SH-SY5Y (cell line): ENCODE measurements around the gene ITGB4.

Experiments
- GATA2 ChIP-seq: IDR thresholded peaks from 2 replicates; pipeline ENCODE4 v1.6.1; 2011; ENCODE audit warnings: mild to moderate bottlenecking, low read depth, low read length
- GATA3 ChIP-seq: IDR thresholded peaks from 2 replicates; pipeline ENCODE4 v1.6.1; 2011; ENCODE audit warnings: low read depth, mild to moderate bottlenecking, low read length, moderate library complexity

The ITGB4 gene

DNA sequence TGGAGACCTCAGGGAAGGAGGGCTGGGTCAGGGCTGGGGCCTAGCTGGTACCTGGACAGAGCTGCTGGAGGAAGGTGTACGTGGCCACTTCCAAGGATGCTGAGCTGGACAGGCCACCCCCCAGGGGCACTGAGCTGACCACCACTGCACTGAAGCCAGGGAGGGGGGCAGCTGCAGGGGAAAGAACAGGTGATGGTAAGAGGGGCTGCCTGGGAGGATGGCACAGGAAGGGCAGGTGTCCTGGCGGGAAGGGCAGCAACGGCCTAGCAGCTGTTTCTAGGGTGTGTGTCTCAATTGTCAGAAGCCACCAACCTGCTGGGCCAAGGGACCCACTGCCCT is 42.0 kb downstream of the ITGB4 start:
- TF ChIP-seq GATA3 (no peak), GATA2 (no peak)

DNA sequence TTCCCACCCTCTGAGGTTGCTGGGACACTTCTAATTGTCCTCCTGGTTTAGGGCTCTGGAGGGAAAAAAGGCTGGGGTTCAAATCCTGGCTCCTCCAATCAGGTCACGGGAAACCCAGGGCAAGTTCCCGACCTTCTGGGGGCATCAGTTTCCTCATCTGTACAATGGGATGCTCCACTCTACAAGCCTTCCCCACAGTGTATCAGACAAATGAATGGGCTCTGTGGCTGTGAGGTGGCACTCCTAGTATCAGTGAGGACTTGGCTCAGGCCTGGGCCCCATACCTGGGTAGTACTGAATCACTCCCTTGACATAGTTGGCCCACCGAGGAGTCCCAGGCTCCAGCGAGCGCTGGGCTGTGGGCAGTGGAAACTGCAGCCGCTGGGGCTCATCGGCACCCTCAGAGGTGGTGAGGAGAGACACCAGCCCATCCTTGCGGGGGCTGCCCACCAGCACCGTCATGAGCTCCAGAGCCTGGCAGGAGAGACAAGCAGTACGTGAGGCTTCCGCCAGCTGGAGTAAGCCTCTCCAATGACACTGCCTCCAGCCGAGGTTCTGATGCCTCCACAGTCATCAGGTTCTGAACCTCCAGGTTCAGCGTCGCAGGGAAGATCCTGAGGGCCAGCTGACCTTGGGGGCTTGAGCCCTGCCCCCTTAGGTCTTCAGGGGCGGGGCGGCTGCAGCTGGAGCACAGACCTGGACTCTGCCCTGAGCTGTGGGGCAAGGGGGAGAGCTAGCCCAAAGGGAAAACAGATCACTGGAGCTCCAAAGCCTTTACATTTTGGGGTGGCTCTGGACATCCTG is 42.6 kb downstream of the ITGB4 start:
- no peak for TF ChIP-seq GATA3

DNA sequence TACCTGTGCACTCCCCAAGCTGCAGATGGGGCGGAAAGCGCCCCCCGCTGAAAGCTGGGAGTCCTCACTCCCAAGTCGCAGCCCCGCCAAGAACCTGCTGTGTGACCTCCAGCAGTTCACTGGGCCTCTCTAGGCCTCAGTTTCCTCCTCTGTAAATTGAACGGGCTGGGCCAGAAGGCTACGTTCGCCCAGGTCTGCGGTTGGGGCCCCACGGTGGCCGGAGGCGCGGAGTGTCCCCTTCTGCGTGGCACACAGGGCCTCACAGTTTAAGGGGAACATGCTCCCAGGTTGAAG is 43.1 kb downstream of the ITGB4 start:
- TF ChIP-seq GATA2 (no peak), GATA3 (no peak)

DNA sequence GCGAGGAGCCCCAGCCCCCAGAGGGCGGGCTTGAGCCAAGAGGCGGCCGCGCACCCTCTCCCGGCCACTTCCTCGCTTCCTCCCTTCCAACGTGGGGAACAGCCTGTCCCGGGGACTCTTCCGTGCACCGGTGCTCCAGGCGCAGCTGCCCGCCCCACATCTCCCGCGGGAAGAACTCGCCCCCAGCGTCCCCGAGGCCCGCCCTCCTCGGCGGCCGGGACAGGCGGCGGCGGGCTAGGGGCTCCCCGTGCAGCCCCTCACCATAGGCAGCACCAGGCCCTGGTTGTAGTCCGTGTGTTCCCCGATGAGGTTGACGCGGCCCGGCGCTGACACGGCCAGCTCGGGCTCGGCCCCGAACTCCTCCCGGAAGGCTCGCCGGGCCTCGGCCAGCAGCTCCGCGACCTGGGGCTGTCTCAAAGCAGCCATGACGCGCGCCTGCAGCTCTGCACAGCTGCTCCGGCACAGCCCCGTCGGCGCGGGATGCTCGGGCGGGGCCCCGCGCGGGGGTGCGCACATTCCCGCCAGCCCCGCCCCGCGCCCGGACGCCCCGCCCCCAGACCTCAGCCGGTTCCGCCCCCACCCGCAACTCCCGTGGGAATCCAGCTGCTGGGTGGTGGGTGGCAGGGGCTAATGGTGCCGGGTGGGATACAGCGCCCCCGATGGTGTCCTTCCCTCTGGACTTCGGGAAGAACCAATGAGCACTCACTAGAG is 43.6 kb downstream of the ITGB4 start, which contains the start of gene GALK1:
TSS of gene GALK1 (minus strand) at position 482 of the 711 bp plus-strand sequence. CDS start at position 426, 56 bp downstream.
- no peak for TF ChIP-seq GATA3

DNA sequence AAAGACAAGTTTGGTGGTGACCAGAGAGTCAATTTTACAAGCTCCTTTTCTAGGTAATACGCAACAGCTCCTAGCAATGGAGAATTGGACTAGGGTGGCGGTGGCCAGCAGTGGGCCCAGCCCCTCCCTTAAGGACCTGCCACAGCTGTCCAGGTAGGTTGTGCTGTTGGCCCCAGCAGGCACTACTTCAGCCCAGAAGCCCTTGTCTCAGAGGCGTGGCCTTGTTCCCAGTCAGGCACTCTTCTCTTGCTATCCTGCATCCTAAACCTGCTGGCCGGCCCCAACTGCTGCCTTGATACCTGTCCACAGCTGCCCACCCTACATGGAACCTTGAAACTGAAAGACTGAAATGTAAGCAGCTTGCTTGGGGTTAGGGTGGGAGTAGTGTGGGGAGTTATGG is 44.7 kb downstream of the ITGB4 start:
- TF ChIP-seq GATA2 (no peak), GATA3 (no peak)

DNA sequence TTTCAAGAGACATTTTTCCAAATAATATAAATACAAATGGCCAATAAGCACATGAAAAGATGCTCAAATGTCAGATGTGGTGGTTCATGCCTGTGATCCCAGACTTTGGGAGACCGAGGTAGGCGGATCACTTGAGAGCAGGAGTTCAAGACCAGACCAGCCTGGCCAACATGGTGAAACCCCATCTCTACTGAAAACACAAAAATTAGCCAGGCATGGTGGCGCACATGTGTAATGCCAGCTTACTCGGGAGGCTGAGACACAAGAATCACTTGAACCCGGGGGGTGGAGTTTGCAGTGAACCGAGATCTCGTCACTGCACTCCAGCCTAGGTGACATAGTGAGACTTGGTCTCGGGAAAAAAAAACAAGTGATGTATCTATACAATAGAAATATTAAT is 46.6 kb downstream of the ITGB4 start:
- TF ChIP-seq GATA3 (no peak), GATA2 (no peak)

DNA sequence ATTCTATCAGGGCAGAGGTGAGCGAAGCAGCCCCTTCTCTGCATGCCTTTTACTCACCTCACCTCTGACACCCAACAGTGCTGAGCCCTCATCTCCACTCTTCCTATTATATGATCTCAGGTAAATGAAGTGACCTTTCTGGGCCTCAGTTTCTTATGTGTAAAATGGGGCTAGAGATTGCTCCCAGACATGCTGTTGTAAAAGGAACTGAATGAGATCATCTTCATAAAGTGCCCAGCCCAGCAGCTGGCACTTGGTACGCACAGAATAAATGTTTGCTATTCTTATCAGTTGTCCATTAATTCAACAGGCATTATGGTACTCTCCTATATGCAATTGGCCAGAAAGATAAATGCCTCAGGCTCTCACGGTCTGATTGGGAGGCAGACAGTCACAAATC is 48.3 kb downstream of the ITGB4 start:
- TF ChIP-seq GATA3 (no peak), GATA2 (peak; percentile 80)

DNA sequence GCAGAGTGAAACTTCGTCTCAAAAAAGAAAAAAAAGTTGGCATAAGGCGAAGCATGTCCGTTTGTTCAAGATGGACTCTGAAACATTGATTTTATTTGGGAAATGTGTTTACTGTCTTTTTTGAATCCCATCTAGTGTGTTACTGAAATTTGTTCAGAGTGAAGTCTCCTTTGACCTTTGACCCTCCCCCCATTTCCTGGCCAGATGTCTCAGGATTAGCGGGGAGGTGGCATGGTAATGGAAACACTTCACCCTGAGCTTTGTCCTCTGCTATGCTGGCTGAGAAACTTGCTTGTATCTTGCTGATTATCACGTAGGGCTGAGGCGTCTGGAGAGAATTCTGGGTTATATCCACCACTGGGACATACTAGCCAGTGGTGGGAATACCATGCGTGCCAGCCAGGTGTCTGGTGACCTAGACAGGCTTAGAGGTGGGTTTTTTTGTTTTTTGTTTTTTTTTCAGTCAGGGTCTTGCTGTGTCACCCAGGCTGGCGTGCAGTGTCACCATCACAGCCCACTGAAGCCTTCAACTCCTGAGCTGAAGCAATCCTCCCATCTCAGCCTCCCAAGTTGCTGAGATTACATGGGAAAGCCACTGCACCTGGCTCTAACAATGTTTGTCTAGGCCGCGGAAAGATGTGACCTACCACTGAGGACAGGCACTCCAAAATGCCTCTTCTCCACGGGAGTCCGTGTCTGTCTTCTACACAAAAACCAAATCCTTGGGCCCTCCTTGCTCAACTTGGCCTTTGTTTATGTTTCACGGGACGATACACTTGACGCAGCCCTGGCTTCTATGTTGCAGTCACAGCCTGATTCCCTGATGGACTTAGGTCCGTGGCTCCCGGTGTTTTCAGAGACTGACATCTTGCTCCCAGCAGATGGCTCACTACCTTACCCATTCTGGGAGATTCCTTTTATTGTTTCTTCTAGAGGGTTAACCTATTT is 50.3 kb downstream of the ITGB4 start:
- TF ChIP-seq GATA3 (no peak), GATA2 (no peak)

DNA sequence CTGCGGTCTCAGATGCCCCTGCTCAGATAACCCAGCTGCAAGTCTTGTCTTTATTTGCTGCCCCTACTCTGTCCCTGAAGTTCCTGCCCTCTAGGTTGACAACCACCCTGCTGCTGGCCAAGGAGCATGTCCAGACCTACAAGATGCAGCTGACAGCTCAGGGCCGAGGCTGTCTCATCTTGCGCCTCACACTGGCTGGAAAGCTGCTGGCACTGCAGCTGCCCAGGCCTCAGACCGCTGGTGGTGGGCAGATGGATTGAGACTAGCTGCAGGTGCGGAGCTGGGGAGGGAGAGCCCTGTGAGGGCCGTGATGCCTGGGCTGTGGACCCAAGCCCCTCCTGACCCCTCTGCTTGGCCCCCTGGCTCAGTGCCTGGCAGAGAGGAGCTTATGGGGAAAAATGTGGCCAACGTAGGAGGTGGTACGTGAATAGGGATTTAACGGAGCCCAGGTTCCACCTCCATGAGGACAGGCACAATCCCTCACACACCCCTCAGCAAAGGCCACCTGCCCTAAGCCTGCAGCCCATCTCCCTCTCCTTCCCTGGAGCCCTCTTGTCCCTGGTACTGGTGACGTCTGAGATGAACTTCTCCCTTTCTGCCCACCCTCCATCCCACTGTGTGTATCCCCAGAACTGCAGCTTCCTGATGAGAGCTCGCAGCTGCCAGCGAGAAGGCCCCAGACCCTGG is 52.0 kb downstream of the ITGB4 start:
- TF ChIP-seq GATA2 (no peak), GATA3 (no peak)

DNA sequence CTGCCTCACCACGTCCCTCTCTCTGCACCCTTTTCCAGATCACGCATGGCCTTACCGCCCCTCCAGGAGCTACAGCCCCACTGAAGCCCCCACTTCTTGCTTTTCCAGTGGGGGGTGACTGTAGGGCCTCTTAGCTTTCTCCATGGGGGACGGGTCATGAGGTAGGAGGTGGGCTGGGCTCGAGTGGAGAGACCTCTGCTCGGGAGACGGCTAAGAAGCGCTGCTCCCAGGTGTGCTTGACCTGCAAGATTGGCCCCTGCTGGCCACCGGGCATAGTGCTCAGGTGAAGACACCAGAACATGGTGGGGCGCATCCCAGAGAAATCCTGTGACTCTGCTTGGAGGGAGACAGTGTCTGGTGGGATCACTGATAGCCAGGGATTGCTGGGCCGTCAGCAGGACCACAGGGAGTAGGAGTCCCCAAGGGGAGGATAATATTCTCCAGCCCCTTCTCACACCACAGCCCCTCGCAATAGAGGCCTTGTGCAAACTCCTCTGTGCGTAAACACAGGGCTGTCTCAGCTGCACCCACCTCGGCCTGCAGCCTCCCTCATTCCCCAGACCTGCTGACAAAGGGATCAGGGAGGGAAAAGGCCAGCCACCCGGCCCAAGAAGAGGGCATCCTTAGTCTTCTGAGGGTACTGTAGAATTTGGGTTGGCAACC is 52.7 kb downstream of the ITGB4 start:
- TF ChIP-seq GATA2 (no peak), GATA3 (no peak)

DNA sequence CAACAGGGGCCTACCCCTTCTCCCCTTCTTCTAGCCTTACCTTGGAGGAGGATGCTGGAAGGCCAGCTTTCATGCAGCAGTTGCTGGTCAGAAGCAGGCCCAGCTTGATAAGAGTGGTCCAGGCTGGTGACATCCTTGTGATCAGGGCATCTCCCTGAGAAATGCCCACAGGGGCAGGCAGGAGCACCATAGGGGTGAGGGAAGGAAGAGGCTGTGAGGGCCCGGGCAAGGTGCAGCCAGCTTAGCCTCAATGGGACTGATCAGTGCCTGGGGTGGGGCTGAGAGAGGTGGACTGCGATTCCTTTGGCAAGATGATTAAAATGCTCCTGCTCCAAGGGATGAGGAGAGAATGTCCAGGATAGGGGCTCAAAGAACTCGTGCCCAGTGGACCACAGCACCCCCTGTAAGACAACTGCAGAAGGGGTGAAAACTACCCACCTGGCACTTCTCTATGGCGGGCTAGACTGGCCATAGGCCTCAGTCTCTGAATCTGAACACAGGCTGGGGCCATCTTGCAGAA is 53.3 kb downstream of the ITGB4 start:
- no peak for TF ChIP-seq GATA3
- no peak for TF ChIP-seq GATA2

DNA sequence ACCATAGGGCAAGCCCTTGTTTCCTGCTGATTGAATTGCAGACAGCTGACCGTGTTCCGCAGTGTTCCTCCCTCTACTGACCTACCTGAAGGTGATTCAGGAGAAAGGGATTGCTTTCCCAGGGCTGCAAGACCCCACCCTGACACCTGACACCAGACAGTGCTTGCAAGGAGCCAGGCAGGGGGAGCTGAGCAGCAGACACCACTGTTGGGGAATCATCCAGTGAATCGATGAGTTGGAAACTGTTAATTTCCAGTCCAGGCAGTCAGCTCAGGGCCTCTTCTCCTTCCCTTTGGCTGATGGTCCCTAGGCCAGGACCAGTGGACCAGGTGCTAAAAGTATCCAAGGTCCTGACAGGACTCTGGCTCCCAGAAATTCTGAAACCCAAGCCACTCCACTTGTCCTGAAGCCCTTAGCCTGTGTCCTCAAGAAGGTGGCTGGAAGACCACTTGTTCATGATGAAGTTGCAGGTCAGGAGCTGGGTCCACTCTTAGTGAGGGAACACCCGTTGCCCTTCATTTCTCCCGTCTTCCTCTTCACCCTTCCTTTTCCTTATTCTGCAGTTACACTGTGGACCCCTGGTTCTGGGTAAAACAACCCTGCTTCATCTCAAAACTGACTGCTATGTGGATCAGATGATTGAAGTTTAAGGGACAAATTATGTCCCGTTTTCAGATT is 53.9 kb downstream of the ITGB4 start:
- TF ChIP-seq GATA3: no peak
- no peak for TF ChIP-seq GATA2
